PC-9 (cell line): ENCODE data around the gene CFAP92.

Experiments used
- CTCF ChIP-seq: fragments of 200-600 bp; sonication (generic); conservative IDR thresholded peaks from 2 replicates; pipeline ENCODE4 v1.6.1; 2017; ENCODE audit warnings: mixed run types, antibody characterized with exemption, mild to moderate bottlenecking, moderate library complexity
- EZH2 ChIP-seq: fragments of 200-600 bp; sonication (generic); IDR thresholded peaks from 2 replicates; pipeline ENCODE4 v1.8.0; 2017; ENCODE audit warnings: antibody characterized with exemption, low read depth

- TF ChIP-seq CTCF, result no peak
- TF ChIP-seq EZH2, result no peak
These were observed 19.8 kb downstream of the CFAP92 start for GRCh38 chr3:128973988-128974564.
